Measurements from ENCODE around the gene MRO. TPM values are rescaled to one million over a fixed set of nuclear protein-coding genes. Genes with fewer than 3 reads are reported as not detected.

MRO gene
- total and polyA plus RNA-seq, 2 donors (not counting 1 experiment from before 2014, with no cell fraction given), result under 0.01 to 0.02 TPM

DNA sequence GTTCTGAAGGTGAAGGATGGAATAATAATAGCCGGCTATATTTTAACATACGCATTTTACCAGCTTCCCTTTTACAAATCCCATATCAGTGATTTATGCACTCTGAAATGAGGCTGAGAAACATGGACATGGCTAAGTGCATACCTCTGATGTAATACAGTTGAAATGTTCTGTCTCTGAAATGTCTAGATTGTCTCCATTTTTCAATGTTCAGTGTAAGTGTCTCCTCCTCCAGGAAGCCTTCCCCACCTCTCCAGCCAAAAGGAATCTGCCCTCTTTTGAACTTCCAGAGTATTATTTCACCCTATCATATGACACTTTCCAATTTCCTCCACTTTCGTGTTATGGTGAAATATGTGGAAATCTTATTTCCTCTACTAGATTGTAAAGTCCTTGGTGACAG is 29.6 kb upstream of the MRO start:
- H3K9ac ChIP-seq (ENCODE audit: insufficient read depth, low read length), result no peak overlapping the region
- H4K20me1 ChIP-seq (ENCODE audit: control insufficient read depth, extremely low read depth, insufficient read depth, low read length), result no peaks in the 10 kb centered on the region
- H3K9me3 ChIP-seq (ENCODE audit: control insufficient read depth, insufficient read depth, low read depth, low read length), result no peaks in the 10 kb centered on the region
- no peak overlapping the region for H2AFZ ChIP-seq (ENCODE audit: low read length)
- H3K4me2 ChIP-seq (ENCODE audit: extremely low read depth, insufficient read depth, low read length), result no peak overlapping the region
- no peak overlapping the region for H3K4me3 ChIP-seq (replicated peaks in 1 of 4; ENCODE audit: control extremely low read depth in 1 of 4, insufficient read depth in 1 of 4, low read depth in 3 of 4, low read length in 4 of 4)
- H3K79me2 ChIP-seq (ENCODE audit: control insufficient read depth, insufficient read depth, low read length), result no peaks in the 10 kb centered on the region
- H3K27ac ChIP-seq (ENCODE audit: insufficient read depth, low read length), result no peak overlapping the region
- no peaks in the 10 kb centered on the region for H3K27me3 ChIP-seq (ENCODE audit: control insufficient read depth, insufficient read depth, low read length)
- H3K36me3 ChIP-seq (ENCODE audit: control insufficient read depth, insufficient read depth, low read length), result no peaks in the 10 kb centered on the region
- H3K4me1 ChIP-seq (ENCODE audit: control insufficient read depth, extremely low read depth, insufficient read depth, low read length), result no peaks in the 10 kb centered on the region
- peak; percentile 43 to 45 for DNase-seq (ENCODE audit: low read depth in 2 of 2)
- TF ChIP-seq, protein P1, sequence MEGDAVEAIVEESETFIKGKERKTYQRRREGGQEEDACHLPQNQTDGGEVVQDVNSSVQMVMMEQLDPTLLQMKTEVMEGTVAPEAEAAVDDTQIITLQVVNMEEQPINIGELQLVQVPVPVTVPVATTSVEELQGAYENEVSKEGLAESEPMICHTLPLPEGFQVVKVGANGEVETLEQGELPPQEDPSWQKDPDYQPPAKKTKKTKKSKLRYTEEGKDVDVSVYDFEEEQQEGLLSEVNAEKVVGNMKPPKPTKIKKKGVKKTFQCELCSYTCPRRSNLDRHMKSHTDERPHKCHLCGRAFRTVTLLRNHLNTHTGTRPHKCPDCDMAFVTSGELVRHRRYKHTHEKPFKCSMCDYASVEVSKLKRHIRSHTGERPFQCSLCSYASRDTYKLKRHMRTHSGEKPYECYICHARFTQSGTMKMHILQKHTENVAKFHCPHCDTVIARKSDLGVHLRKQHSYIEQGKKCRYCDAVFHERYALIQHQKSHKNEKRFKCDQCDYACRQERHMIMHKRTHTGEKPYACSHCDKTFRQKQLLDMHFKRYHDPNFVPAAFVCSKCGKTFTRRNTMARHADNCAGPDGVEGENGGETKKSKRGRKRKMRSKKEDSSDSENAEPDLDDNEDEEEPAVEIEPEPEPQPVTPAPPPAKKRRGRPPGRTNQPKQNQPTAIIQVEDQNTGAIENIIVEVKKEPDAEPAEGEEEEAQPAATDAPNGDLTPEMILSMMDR (conservative IDR thresholded peaks at IDR 0.05 in 1 of 2, IDR thresholded peaks at IDR 0.05 in 1 of 2; ENCODE audit: low read depth in 1 of 2, low read length in 2 of 2), result no peak
- no peak for TF ChIP-seq EZH2 (IDR thresholded peaks at IDR 0.05; ENCODE audit: low read length, missing control alignments)

DNA sequence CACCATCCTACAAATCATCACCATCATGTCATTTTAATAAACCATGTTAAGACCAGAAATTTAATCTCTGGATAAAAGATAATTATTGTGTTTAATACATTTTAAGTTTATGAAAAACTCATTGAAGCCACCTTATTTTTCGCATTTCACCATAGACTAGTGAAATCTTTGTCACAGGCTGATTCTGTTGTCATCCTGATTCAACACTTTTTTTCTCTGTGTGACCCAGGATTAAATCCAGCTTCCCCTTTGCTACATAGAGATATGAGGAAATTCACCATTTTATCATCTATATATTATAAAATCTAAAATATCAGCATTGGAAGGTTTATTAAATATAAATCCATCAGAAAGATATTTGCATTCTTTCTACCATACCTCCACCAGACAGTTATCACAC is 29.2 kb upstream of the MRO start:
- Histone ChIP-seq H4K20me1 (ENCODE audit: control insufficient read depth, extremely low read depth, insufficient read depth, low read length) (no peaks in the 10 kb centered on the region), H3K79me2 (ENCODE audit: control insufficient read depth, insufficient read depth, low read length) (no peaks in the 10 kb centered on the region), H2AFZ (ENCODE audit: low read length) (no peak overlapping the region), H3K9ac (ENCODE audit: insufficient read depth, low read length) (no peak overlapping the region), H3K4me2 (ENCODE audit: extremely low read depth, insufficient read depth, low read length) (no peak overlapping the region), H3K9me3 (ENCODE audit: control insufficient read depth, insufficient read depth, low read depth, low read length) (no peaks in the 10 kb centered on the region), H3K4me3 (replicated peaks in 1 of 4; ENCODE audit: control extremely low read depth in 1 of 4, insufficient read depth in 1 of 4, low read depth in 3 of 4, low read length in 4 of 4) (no peak overlapping the region), H3K27ac (ENCODE audit: insufficient read depth, low read length) (no peak overlapping the region), H3K36me3 (ENCODE audit: control insufficient read depth, insufficient read depth, low read length) (no peaks in the 10 kb centered on the region), H3K27me3 (ENCODE audit: control insufficient read depth, insufficient read depth, low read length) (no peaks in the 10 kb centered on the region), H3K4me1 (ENCODE audit: control insufficient read depth, extremely low read depth, insufficient read depth, low read length) (no peaks in the 10 kb centered on the region)
- DNase-seq (ENCODE audit: low read depth in 2 of 2), result no peak
- TF ChIP-seq EZH2 (IDR thresholded peaks at IDR 0.05; ENCODE audit: low read length, missing control alignments), result no peak
- TF ChIP-seq, protein P1 (conservative IDR thresholded peaks at IDR 0.05 in 1 of 2, IDR thresholded peaks at IDR 0.05 in 1 of 2; ENCODE audit: low read depth in 1 of 2, low read length in 2 of 2), result no peak

DNA sequence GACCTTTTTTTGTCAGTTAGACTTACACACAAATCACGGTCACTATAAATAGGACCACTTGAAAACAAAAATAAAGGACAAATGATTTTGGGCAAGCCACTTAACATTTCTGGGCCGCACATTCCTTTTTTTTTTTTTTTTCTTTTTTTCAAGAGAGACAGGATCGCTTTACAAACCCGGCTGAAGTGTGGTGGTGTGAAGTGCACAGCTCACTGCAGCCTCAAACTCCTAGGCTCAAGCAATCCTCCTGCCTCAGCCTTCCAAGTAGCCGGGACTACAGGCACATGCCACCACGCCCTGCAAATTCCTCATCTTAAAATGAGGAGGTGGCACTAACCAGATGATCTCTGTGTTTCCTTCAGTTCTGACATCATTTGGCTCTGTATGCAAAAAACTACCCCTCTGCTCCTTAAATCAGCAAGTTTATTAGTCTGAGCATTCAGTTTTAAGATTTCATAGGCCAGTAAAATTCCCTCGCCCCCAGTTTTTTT is 28.3 kb upstream of the MRO start:
- Histone ChIP-seq H3K4me2 (ENCODE audit: extremely low read depth, insufficient read depth, low read length) (no peak overlapping the region), H4K20me1 (ENCODE audit: control insufficient read depth, extremely low read depth, insufficient read depth, low read length) (no peaks in the 10 kb centered on the region)

More for the DNA sequence above, 28.3 kb upstream of the MRO start:
- no peaks in the 10 kb centered on the region for H3K4me1 ChIP-seq (ENCODE audit: control insufficient read depth, extremely low read depth, insufficient read depth, low read length)
- no peaks in the 10 kb centered on the region for H3K27me3 ChIP-seq (ENCODE audit: control insufficient read depth, insufficient read depth, low read length)
- DNase-seq (ENCODE audit: low read depth in 2 of 2), result peak in 1 of 2 donors; percentile 14
- H3K36me3 ChIP-seq (ENCODE audit: control insufficient read depth, insufficient read depth, low read length), result no peaks in the 10 kb centered on the region
- H3K27ac ChIP-seq (ENCODE audit: insufficient read depth, low read length), result no peak overlapping the region
- no peaks in the 10 kb centered on the region for H3K9me3 ChIP-seq (ENCODE audit: control insufficient read depth, insufficient read depth, low read depth, low read length)
- no peaks in the 10 kb centered on the region for H3K79me2 ChIP-seq (ENCODE audit: control insufficient read depth, insufficient read depth, low read length)
- no peak overlapping the region for H3K4me3 ChIP-seq (replicated peaks in 1 of 4; ENCODE audit: control extremely low read depth in 1 of 4, insufficient read depth in 1 of 4, low read depth in 3 of 4, low read length in 4 of 4)
- no peak overlapping the region for H3K9ac ChIP-seq (ENCODE audit: insufficient read depth, low read length)
- TF ChIP-seq EZH2 (IDR thresholded peaks at IDR 0.05; ENCODE audit: low read length, missing control alignments), result no peak
- TF ChIP-seq, protein P1 (conservative IDR thresholded peaks at IDR 0.05 in 1 of 2, IDR thresholded peaks at IDR 0.05 in 1 of 2; ENCODE audit: low read depth in 1 of 2, low read length in 2 of 2), result no peak
- no peak overlapping the region for H2AFZ ChIP-seq (ENCODE audit: low read length)

Data from fibroblast of lung (primary cell).